ENCODE measurements around the gene NHLRC3.

Gene NHLRC3

DNA sequence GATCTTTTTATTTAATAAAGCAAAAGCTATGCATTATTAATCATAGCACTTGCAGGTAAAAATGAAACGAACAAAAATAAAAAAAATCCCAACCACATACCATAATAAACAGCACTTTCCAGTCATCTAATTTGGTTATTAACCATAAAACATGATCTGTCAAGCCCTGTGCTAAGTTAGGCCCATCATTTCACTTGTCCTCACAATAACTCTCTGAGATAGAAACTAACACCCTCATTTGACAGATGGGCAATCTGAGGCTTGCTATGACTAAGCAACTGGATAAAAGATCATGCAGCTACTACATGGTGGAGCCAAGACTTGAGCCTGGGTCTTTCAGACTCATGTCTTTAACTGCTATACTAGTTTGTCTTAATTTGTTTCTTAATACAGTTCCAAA lies 22.2 kb upstream of the NHLRC3 start:
- DNase-seq (ENCODE audit: low read depth) = no peak
- TF ChIP-seq, protein P1, sequence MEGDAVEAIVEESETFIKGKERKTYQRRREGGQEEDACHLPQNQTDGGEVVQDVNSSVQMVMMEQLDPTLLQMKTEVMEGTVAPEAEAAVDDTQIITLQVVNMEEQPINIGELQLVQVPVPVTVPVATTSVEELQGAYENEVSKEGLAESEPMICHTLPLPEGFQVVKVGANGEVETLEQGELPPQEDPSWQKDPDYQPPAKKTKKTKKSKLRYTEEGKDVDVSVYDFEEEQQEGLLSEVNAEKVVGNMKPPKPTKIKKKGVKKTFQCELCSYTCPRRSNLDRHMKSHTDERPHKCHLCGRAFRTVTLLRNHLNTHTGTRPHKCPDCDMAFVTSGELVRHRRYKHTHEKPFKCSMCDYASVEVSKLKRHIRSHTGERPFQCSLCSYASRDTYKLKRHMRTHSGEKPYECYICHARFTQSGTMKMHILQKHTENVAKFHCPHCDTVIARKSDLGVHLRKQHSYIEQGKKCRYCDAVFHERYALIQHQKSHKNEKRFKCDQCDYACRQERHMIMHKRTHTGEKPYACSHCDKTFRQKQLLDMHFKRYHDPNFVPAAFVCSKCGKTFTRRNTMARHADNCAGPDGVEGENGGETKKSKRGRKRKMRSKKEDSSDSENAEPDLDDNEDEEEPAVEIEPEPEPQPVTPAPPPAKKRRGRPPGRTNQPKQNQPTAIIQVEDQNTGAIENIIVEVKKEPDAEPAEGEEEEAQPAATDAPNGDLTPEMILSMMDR (IDR thresholded peaks at IDR 0.05; ENCODE audit: low read depth, low read length, missing control alignments) = no peak
- H3K4me3 ChIP-seq (ENCODE audit: low read depth, low read length) = no peak overlapping the region

DNA sequence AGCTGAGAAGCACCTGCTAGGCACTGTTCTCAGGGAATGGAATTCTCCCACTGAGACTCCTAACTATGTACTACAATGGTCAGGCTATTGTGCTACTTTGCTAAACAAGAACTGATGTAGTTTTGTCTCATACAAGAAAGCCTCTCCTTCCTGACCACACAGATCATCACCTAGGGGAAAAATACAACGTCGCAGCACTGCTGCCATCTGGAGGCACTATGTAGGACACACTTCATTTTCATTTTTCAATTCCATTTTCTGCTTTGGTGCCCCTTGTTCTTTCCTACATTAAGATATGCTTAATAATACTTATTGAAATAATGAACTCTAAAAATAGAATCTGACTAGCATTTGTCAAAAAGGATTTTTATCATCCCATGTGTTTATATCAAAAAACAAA lies 21.5 kb upstream of the NHLRC3 start:
- no peak for DNase-seq (ENCODE audit: low read depth)
- no peak overlapping the region for H3K4me3 ChIP-seq (ENCODE audit: low read depth, low read length)
- TF ChIP-seq, protein P1 (IDR thresholded peaks at IDR 0.05; ENCODE audit: low read depth, low read length, missing control alignments) = peak; percentile 66

- TF ChIP-seq, protein P1 (IDR thresholded peaks at IDR 0.05; ENCODE audit: low read depth, low read length, missing control alignments) = no peak
- H3K4me3 ChIP-seq (ENCODE audit: low read depth, low read length) = no peak overlapping the region
- no peak for DNase-seq (ENCODE audit: low read depth)
These were observed 17.3 kb upstream of the NHLRC3 start for GRCh38 chr13:39020853-39021462.

- DNase-seq (ENCODE audit: low read depth) = no peak
- H3K4me3 ChIP-seq (ENCODE audit: low read depth, low read length) = no peak overlapping the region
- TF ChIP-seq, protein P1 (IDR thresholded peaks at IDR 0.05; ENCODE audit: low read depth, low read length, missing control alignments) = no peak
These were observed 14.9 kb upstream of the NHLRC3 start for GRCh38 chr13:39023316-39023715.

DNA sequence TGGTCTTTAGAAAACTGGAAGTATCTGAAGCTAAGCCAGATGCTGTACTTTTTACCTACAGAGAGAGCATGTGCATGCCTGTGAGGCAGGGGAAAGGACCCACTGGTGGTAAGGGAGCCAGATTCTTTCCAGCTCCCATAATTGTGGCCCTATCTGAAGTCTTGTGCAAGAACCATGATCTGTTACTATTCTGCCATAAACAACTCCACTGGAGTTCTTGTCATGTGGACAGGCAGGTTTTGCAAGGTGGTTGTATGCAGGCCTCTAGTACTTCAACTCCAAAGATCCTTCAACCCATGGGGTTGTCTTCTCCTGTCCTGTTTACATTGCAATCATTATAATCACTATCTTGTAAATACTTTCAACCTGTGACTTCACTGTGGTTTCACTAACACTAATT lies 14.5 kb upstream of the NHLRC3 start:
- no peak overlapping the region for H3K4me3 ChIP-seq (ENCODE audit: low read depth, low read length)
- DNase-seq (ENCODE audit: low read depth) = no peak
- TF ChIP-seq, protein P1 (IDR thresholded peaks at IDR 0.05; ENCODE audit: low read depth, low read length, missing control alignments) = no peak

GRCh38 chr13:39025433-39025839 lies 12.8 kb upstream of the NHLRC3 start:
- no peak for DNase-seq (ENCODE audit: low read depth)
- H3K4me3 ChIP-seq (ENCODE audit: low read depth, low read length) = no peak overlapping the region
- TF ChIP-seq, protein P1 (IDR thresholded peaks at IDR 0.05; ENCODE audit: low read depth, low read length, missing control alignments) = no peak

DNA sequence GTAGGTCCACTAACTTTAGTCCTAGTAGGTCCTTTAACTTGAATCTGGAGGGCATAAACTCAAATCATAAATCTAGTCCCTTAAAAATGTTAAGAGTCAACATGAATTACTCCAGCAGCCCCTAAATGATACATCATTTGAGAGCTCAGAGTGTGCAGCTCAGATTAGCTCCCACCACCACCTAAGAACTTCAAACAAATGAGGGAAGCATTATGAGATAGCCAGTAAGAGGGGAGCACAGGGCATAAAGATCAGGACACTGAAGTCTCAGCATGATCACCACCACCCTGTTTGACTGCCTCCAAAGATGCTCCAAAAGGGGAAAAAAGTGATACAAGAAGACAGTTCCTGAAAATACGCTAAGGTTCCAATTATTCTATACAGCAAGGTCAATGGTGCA lies 6.1 kb upstream of the NHLRC3 start:
- H3K4me3 ChIP-seq (ENCODE audit: low read depth, low read length) = no peak overlapping the region
- no peak for DNase-seq (ENCODE audit: low read depth)
- TF ChIP-seq, protein P1 (IDR thresholded peaks at IDR 0.05; ENCODE audit: low read depth, low read length, missing control alignments) = no peak

All from GM12864 (cell line).